ENCODE data around the gene MEX3B. TPM values are rescaled to one million over a fixed set of nuclear protein-coding genes. Genes with fewer than 3 reads are reported as not detected.
"Not testable (repeated sequence)": the region's sequence is repeated elsewhere in the genome, so short reads cannot be mapped to it uniquely, and the experiment has no call there.

The MEX3B gene
- total RNA-seq, 2 experiments from 2014 or later: 0.91 to 0.93 TPM

- no peak for DNase-seq
- ChIA-PET CTCF (no interaction called here), POLR2A (no interaction called here)
- no peaks in the 10 kb centered on the region for H3K9me3 Mint-ChIP-seq
- H3K36me3 Mint-ChIP-seq (ENCODE audit: low read depth): no peaks in the 10 kb centered on the region
- no peak overlapping the region for H3K27ac Mint-ChIP-seq
- H3K4me3 Mint-ChIP-seq: no peak overlapping the region
- no peaks in the 10 kb centered on the region for H3K4me1 Mint-ChIP-seq
- peaks cover 5% of the 10 kb centered on the region for H3K27me3 Mint-ChIP-seq
Observed at GRCh38 chr15:82017656-82018055, 28.2 kb downstream of the MEX3B start.

- H3K27ac Mint-ChIP-seq: no peak overlapping the region
- CTCF ChIA-PET: no interaction called here
- no peaks in the 10 kb centered on the region for H3K9me3 Mint-ChIP-seq
- peaks cover 2% of the 10 kb centered on the region for H3K27me3 Mint-ChIP-seq
- no peak for DNase-seq
- no peak overlapping the region for H3K4me3 Mint-ChIP-seq
- POLR2A ChIA-PET: no interaction called here
- no peaks in the 10 kb centered on the region for H3K36me3 Mint-ChIP-seq (ENCODE audit: low read depth)
- H3K4me1 Mint-ChIP-seq: no peaks in the 10 kb centered on the region
Observed at GRCh38 chr15:82014989-82015388, 30.8 kb downstream of the MEX3B start.

- Mint-ChIP-seq H3K36me3 (ENCODE audit: low read depth) (no peaks in the 10 kb centered on the region), H3K4me1 (no peaks in the 10 kb centered on the region), H3K27me3 (peaks cover 4% of the 10 kb centered on the region), H3K27ac (no peak overlapping the region), H3K4me3 (no peak overlapping the region), H3K9me3 (no peaks in the 10 kb centered on the region)
- DNase-seq: no peak
- POLR2A ChIA-PET: no interaction called here
- CTCF ChIA-PET: no interaction called here
Observed at GRCh38 chr15:82012908-82013307, 32.9 kb downstream of the MEX3B start.

GRCh38 chr15:82005239-82005638 lies 40.6 kb downstream of the MEX3B start:
- no peak for DNase-seq
- ChIA-PET CTCF (no interaction called here), POLR2A (no interaction called here)
- H3K36me3 Mint-ChIP-seq (ENCODE audit: low read depth): no peaks in the 10 kb centered on the region
- no peak overlapping the region for H3K27ac Mint-ChIP-seq
- peaks cover 9% of the 10 kb centered on the region for H3K27me3 Mint-ChIP-seq
- H3K9me3 Mint-ChIP-seq: no peaks in the 10 kb centered on the region
- no peaks in the 10 kb centered on the region for H3K4me1 Mint-ChIP-seq
- H3K4me3 Mint-ChIP-seq: no peak overlapping the region

GRCh38 chr15:82003916-82004315 lies 41.9 kb downstream of the MEX3B start:
- DNase-seq: no peak
- ChIA-PET POLR2A (no interaction called here), CTCF (no interaction called here)
- no peak overlapping the region for H3K4me3 Mint-ChIP-seq
- H3K27ac Mint-ChIP-seq: no peak overlapping the region
- H3K4me1 Mint-ChIP-seq: no peaks in the 10 kb centered on the region
- peaks cover 4% of the 10 kb centered on the region for H3K27me3 Mint-ChIP-seq
- H3K9me3 Mint-ChIP-seq: no peaks in the 10 kb centered on the region
- H3K36me3 Mint-ChIP-seq (ENCODE audit: low read depth): no peaks in the 10 kb centered on the region

- H3K9me3 Mint-ChIP-seq; H3K27me3 Mint-ChIP-seq; H3K36me3 Mint-ChIP-seq (ENCODE audit: low read depth); H3K27ac Mint-ChIP-seq; H3K4me1 Mint-ChIP-seq; DNase-seq; CTCF ChIA-PET; POLR2A ChIA-PET; H3K4me3 Mint-ChIP-seq: not testable (repeated sequence)
Observed at GRCh38 chr15:81995081-81995480, 50.7 kb downstream of the MEX3B start.

GRCh38 chr15:81992523-81992922 lies 53.3 kb downstream of the MEX3B start:
- Mint-ChIP-seq H3K4me3 (no peak overlapping the region), H3K27ac (no peak overlapping the region), H3K9me3 (peaks cover 5% of the 10 kb centered on the region), H3K27me3 (no peaks in the 10 kb centered on the region), H3K36me3 (ENCODE audit: low read depth) (no peaks in the 10 kb centered on the region), H3K4me1 (no peaks in the 10 kb centered on the region)
- ChIA-PET CTCF (no interaction called here), POLR2A (no interaction called here)
- no peak for DNase-seq

Other genes starting within 250 kb of the MEX3B start
- 10 to 100 TPM; 20.8 to 23.1 TPM for gene EFL1, start 216.7 kb upstream of the MEX3B start, total RNA-seq
- gene SAXO2, start 216.8 kb upstream of the MEX3B start, total RNA-seq: under 1 TPM in 1 of 2 experiments, not detected in 1; 0.60 TPM